Pancreas (tissue), 10 donors: ENCODE results near the gene FN1. TPM values are rescaled to one million over a fixed set of nuclear protein-coding genes. Genes with fewer than 3 reads are reported as not detected.
A peak's percentile ranks its signal among the peaks of the same experiment; 100 is the strongest.
"Not testable (repeated sequence)": the region's sequence is repeated elsewhere in the genome, so short reads cannot be mapped to it uniquely, and the experiment has no call there.

ENCODE experiments used
- ATAC-seq, 4 donors: fragments of 200-7000 bp; cut with Tn5 transposase; one replicate each; pipeline versions ENCODE4 v1.8.0 to v1.9.1; 2020; ENCODE audit warnings: mild to moderate bottlenecking in 4 of 4, moderate library complexity in 4 of 4
- DNase-seq, 6 donors: peaks; one replicate each; pipeline ENCODE4 v3.0.0-alpha.2; 2020
- FAIRE-seq: peaks from 2 replicates; lab custom pipeline; 2012; peaks lifted over from hg19 to GRCh38; lab: Jason Lieb, UNC
- H3K27ac ChIP-seq, 4 donors: fragments of 200-600 bp; sonication (generic); 1 replicate in 3 of 4; 2 replicates in 1 of 4; pipeline versions ENCODE4 v1.5.0 to v1.8.0; 2020
- H3K27me3 ChIP-seq, 4 donors: fragments of 200-600 bp; one replicate each; pipeline ENCODE4 v1.8.0; 2021
- H3K36me3 ChIP-seq, 3 donors: fragments of 200-600 bp; sonication (generic) in 1 of 3; one replicate each; pipeline versions ENCODE4 v1.5.0 to v1.8.0; 2020 to 2021
- H3K4me1 ChIP-seq, 3 donors: fragments of 200-600 bp; one replicate each; pipeline ENCODE4 v1.8.0; 2021
- H3K4me3 ChIP-seq, 4 donors: fragments of 200-600 bp; sonication (generic) in 2 of 4; one replicate each; pipeline versions ENCODE4 v1.5.0 to v1.8.0; 2020 to 2021
- H3K9me3 ChIP-seq, 4 donors: fragments of 200-600 bp; one replicate each; pipeline ENCODE4 v1.8.0; 2021
- WGBS, 2 donors: extraction: QIAGEN DNeasy Blood & Tissue Kit; methylation state at CpG; one replicate each; pipeline ENCODE4 v1.1.7; 2013; 5-methylcytosine and 5-hydroxymethylcytosine counted together
- intact Hi-C, 3 donors: fragments of 100-400 bp; cut with DNase I; formaldehyde crosslinking; loops; one replicate each; pipeline versions ENCODE4 v1.11.1 to v1.14.2; 2022
- polyA plus RNA-seq, 2 donors: library from polyadenylated mRNA; stranded (reverse); fragments of 200-250 nt; gene quantifications; one replicate each; pipeline ENCODE4 v1.2.3, GENCODE V29; 2013
- total RNA-seq, 6 donors: library from RNA; stranded (reverse); fragmentation: NEBNext Ultra II Directional in 4 of 6; extraction: Animal tissue kit (Norgen Biotek cat#: 25700) in 4 of 6; gene quantifications; one replicate each; pipeline versions ENCODE4 v1.2.1 to v1.2.4, GENCODE V29; 2021 to 2023
- TF ChIP-seq, protein P1 (sequence below), 4 donors: fragments of 200-600 bp; sonication (generic) in 3 of 4; IDR thresholded peaks; one replicate each; pipeline versions ENCODE4 v1.5.0 to v1.8.0; 2021; ENCODE audit warnings: antibody characterized with exemption in 4 of 4
- donor health status: healthy with polysubstance abuse.
- donor health status: DM: no; HTN: no; CAD: no; lungs with moderate emphysema.
- donor health status: DM: no; HTN: no; CAD: no.
- donor health status: control.
- donor health status: control.
- donor health status: Bipolar disorder and iron deficiency.
- donor health status: DM: yes; HTN: yes; CAD: no.
- donor health status: DM: no; HTN: no; CAD: no.
- donor health status: DM: no; HTN: no; CAD: no.
- donor health status: DM: yes; HTN: yes; CAD: no.

Gene FN1
- total and polyA plus RNA-seq, 8 donors, result 8.9 to 432 (median 18.6) TPM

DNA sequence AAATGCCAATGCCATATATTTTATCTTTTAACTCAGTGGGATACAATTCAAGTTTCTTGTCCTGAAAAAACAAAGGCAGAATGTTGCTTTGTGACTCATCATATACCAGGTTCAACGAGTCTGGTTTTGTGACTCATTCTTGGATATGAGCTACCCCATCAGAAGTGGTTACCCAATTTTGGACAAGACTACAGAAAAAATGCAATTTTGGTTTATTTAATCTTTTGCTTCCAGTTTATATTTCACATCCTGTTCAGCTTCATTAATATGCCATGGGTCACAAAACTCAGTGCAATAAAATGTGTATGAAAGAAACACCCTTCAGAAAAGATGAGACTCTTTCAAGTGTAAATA lies 25.0 kb downstream of the FN1 start:
- FAIRE-seq, result no peak

DNA sequence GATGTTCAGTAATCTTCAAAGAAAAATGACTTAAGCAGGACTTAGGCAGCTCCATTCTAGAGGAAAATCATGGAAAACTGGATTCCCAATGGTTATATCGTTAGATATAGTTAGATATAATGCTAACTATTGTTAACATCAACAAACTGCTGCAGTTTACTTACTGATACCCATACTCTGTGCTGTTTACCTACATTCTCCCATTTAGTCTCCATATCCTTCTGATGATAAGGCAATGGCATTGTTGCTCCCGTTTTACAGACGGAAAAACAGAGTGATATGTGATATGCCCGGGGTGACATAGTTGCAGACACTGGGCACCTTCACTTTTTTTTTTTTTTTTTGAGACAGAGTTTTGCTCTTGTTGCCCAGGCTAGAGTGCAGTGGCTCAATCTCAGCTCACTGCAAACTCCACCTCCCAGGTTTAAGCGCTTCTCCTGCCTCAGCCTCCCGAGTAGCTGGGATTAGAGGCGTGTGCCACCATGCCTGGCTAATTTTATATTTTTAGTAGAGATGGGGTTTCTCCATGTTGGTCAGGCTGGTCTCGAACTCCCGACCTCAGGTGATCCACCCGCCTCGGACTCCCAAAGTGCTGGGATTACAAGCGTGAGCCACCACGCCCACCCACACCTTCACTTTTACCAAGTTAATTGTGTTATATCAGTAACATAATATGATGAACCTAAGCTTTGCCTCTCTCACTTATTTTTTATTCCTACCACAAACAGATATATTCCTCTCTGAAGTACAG lies 25.5 kb downstream of the FN1 start:
- H3K27ac ChIP-seq, DNase-seq, H3K9me3 ChIP-seq, ATAC-seq, H3K4me1 ChIP-seq, H3K36me3 ChIP-seq, FAIRE-seq, intact Hi-C loops, H3K27me3 ChIP-seq, H3K4me3 ChIP-seq: not testable (repeated sequence)
- 89 to 94% methylated on average over 13 of the region's 13 CpGs for WGBS, 2 donors

More for the DNA sequence above, 25.0 kb downstream of the FN1 start:
- no peaks in the 10 kb centered on the region for H3K9me3 ChIP-seq
- WGBS, 2 donors, result 16 to 48% methylated on average over 1 of the region's 1 CpG
- no peaks in the 10 kb centered on the region for H3K27me3 ChIP-seq
- intact Hi-C loops, result no loop called here
- TF ChIP-seq, protein P1, sequence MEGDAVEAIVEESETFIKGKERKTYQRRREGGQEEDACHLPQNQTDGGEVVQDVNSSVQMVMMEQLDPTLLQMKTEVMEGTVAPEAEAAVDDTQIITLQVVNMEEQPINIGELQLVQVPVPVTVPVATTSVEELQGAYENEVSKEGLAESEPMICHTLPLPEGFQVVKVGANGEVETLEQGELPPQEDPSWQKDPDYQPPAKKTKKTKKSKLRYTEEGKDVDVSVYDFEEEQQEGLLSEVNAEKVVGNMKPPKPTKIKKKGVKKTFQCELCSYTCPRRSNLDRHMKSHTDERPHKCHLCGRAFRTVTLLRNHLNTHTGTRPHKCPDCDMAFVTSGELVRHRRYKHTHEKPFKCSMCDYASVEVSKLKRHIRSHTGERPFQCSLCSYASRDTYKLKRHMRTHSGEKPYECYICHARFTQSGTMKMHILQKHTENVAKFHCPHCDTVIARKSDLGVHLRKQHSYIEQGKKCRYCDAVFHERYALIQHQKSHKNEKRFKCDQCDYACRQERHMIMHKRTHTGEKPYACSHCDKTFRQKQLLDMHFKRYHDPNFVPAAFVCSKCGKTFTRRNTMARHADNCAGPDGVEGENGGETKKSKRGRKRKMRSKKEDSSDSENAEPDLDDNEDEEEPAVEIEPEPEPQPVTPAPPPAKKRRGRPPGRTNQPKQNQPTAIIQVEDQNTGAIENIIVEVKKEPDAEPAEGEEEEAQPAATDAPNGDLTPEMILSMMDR (IDR thresholded peaks at IDR 0.05), result no peak
- H3K4me3 ChIP-seq, result no peak overlapping the region
- ATAC-seq, result peak in 2 of 4 donors; percentile 18 to 59
- no peak overlapping the region for H3K27ac ChIP-seq
- H3K36me3 ChIP-seq, result no peaks in the 10 kb centered on the region
- DNase-seq, result no peak
- H3K4me1 ChIP-seq, result peaks cover 0 to 14% (median 5%) of the 10 kb centered on the region in 3 donors

DNA sequence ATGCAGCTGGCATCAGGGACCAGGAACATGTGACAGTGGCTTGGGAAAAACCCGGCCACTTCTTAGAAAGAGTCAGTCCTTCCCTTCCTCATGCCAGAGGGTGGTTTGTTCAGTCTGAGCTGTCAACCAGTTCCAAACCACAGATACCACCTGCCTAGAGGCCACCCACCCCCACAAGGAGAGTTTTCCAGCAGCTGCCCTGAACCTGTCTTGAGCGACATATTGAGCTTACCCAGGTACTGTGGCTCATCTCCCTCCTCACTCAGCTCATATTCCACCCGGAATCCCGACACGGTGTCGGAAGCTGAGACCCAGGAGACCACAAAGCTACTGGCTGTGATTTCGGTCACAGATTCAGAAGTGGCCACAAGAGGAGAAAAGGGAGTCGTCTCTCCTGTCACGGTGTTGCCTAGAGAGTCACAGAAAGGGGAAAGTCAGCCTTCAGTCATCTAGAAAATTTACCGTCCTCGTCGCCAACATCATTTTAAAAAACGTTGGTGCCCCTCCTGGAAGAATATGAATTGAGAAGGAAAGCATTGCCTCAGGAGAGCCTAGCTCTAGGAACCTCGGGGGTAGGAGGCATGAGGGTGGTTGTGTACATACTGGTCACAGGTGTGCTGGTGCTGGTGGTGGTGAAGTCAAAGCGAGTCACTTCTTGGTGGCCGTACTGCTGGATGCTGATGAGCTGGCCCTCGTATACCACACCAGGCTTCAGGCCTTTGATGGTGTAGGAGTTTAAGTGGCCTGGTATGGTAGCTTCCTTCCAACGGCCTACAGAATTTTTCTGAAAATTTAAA lies 26.3 kb downstream of the FN1 start:
- peaks cover 0 to under 1% (median 0%) of the 10 kb centered on the region in 3 donors for H3K4me1 ChIP-seq
- WGBS, 2 donors, result 87 to 89% methylated on average over 18 of the region's 18 CpGs
- intact Hi-C loops, result no loop called here
- no peaks in the 10 kb centered on the region for H3K27me3 ChIP-seq
- DNase-seq (no peak), FAIRE-seq (no peak), ATAC-seq (peak in 1 of 4 donors; percentile 50)
- no peak overlapping the region for H3K27ac ChIP-seq
- TF ChIP-seq, protein P1 (IDR thresholded peaks at IDR 0.05), result no peak
- no peak overlapping the region for H3K4me3 ChIP-seq
- H3K36me3 ChIP-seq, result no peaks in the 10 kb centered on the region
- H3K9me3 ChIP-seq, result no peaks in the 10 kb centered on the region

DNA sequence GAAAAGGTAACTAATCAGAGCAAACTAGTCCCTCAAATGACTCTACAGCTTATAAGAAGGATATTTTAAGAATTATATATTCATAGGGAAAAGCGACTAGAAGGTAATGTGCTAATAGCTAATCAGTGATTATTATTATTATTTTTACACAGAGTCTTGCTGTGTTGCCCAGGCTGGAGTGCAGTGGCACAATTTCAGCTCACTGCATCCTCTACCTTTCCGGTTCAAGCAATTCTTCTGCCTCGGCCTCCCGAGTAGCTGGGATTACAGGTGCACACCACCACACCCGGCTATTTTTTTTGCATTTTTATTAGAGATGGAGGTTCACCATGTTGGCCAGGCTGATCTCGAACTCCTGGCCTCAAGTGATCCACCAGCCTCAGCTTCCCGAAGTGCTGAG lies 27.4 kb downstream of the FN1 start:
- H3K27ac ChIP-seq, H3K36me3 ChIP-seq, ATAC-seq, DNase-seq, intact Hi-C loops, H3K27me3 ChIP-seq, FAIRE-seq, H3K4me3 ChIP-seq, H3K4me1 ChIP-seq, H3K9me3 ChIP-seq: not testable (repeated sequence)
- 90 to 95% methylated on average over 7 of the region's 7 CpGs for WGBS, 2 donors

DNA sequence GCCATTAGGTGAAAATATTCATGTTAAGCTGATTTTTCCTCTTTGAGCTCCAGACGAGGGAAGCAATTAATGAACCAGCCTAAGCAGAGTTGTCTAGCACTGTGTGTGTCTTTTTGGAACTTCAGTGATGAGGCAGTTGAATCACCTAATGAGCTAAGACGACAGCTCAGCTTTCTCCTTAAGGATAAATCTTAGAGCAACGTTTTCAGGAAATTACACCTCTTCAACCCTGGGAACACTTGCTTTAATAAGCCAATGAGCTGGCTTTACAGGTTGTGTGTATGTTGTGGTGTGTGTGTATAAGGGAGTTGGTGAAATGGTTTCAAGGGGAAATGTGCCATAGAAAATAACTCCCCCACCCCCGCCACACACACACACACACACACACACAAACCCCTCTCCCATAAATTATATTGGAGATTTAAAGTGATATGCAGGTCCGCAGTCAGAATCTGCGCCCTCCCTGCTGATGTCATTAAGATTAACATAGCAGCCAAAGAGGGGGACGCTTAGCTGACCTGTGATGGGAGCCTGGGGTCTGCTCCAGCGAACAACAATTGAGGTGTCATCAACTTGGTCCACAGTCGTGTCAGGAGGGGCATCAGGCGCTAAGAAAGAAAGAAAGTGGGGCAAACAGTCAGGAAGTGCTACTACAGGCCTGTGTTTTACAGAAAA lies 28.1 kb downstream of the FN1 start:
- WGBS, 2 donors, result 70 to 76% methylated on average over 9 to 10 of the region's 10 CpGs
- FAIRE-seq, result no peak
- no peak for DNase-seq
- no peak for ATAC-seq
- no peaks in the 10 kb centered on the region for H3K4me1 ChIP-seq
- H3K36me3 ChIP-seq, result no peaks in the 10 kb centered on the region
- intact Hi-C loops, result no loop called here
- TF ChIP-seq, protein P1 (IDR thresholded peaks at IDR 0.05), result no peak
- H3K9me3 ChIP-seq, result no peaks in the 10 kb centered on the region
- no peak overlapping the region for H3K27ac ChIP-seq
- no peaks in the 10 kb centered on the region for H3K27me3 ChIP-seq
- H3K4me3 ChIP-seq, result no peak overlapping the region
